ENCODE measurements around the gene PRDM16. TPM values are rescaled to one million over a fixed set of nuclear protein-coding genes. Genes with fewer than 3 reads are reported as not detected.

PRDM16 gene
- total and polyA plus RNA-seq, 2 of the 13 experiments (the other 11 are each of a cell fraction or from before 2014, with no cell fraction given): 0.15 to 0.81 TPM

DNA sequence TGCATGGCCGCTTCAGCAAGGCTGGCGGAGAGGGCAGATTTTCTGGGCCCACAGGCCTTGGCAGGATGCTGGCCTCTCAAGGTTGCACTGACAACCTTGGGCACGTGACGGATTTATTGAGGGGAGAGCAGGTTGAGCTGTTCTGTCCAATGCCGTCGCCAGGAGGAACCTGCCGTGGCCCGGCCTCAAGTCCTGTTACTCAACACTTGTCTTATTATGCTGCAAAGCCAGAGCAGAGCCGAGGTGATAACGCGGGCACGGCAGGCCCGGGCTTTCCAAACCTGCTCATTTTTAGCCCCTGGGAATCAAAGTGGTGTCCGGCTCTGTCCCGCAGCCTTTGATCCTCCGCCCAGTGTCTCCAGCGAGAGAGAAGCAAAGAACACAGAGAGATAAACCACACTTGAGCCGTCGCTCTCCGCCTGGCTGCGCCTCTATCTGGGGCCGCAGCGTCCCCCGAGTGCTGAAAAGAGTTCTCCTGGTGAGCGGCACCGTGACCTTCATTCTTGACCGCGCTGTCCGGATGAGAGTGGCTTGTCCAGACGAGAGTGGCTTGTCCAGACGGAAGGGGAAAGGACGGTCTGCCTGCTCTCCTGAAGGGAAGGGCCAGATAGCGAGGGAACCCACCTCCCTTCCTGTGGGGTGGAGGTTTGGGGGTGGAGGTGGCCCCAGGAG, 223.2 kb downstream of the PRDM16 start (continued):
- no peak for TF ChIP-seq PAXIP1 (CRISPR knock-in tag; conservative IDR thresholded peaks at IDR 0.05)
- no peak for TF ChIP-seq JUND (CRISPR knock-in tag; IDR thresholded peaks at IDR 0.05)
- no peak for TF ChIP-seq SMAD1 (CRISPR knock-in tag; IDR thresholded peaks at IDR 0.05; ENCODE audit: borderline replicate concordance, low read depth)
- TF ChIP-seq TRIM24 (CRISPR knock-in tag; IDR thresholded peaks at IDR 0.05): no peak
- no peak for TF ChIP-seq RAD51 (IDR thresholded peaks at IDR 0.05; ENCODE audit: borderline replicate concordance)
- TF ChIP-seq, protein P1, sequence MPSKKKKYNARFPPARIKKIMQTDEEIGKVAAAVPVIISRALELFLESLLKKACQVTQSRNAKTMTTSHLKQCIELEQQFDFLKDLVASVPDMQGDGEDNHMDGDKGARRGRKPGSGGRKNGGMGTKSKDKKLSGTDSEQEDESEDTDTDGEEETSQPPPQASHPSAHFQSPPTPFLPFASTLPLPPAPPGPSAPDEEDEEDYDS (CRISPR knock-in tag; IDR thresholded peaks at IDR 0.05): no peak
- TF ChIP-seq HOXA3 (CRISPR knock-in tag; IDR thresholded peaks at IDR 0.05): no peak
- no peak for TF ChIP-seq POLR2AphosphoS2 (IDR thresholded peaks at IDR 0.05; ENCODE audit: low read depth, low read length)
- peak; percentile 37 for TF ChIP-seq XRCC5 (optimal IDR thresholded peaks at IDR 0.05; ENCODE audit: low read length)
- no peak for TF ChIP-seq ZNF317 (CRISPR knock-in tag; IDR thresholded peaks at IDR 0.05)
- no peak for TF ChIP-seq PTBP1 (IDR thresholded peaks at IDR 0.05; ENCODE audit: low read depth, low read length, poor library complexity, severe bottlenecking)
- no peak for TF ChIP-seq SALL2 (CRISPR knock-in tag; IDR thresholded peaks at IDR 0.05)
- no peak for TF ChIP-seq ZNF75D (CRISPR knock-in tag; IDR thresholded peaks at IDR 0.05; ENCODE audit: borderline replicate concordance)
- no peak for TF ChIP-seq MTF2 (CRISPR knock-in tag; IDR thresholded peaks at IDR 0.05; ENCODE audit: borderline replicate concordance)
- no peak for TF ChIP-seq PAWR (CRISPR knock-in tag; IDR thresholded peaks at IDR 0.05; ENCODE audit: borderline replicate concordance)
- TF ChIP-seq HINFP (CRISPR knock-in tag; IDR thresholded peaks at IDR 0.05; ENCODE audit: low read depth): no peak
- TF ChIP-seq SRSF1 (optimal IDR thresholded peaks at IDR 0.05; ENCODE audit: low read depth, low read length): no peak
- TF ChIP-seq SALL1 (CRISPR knock-in tag; IDR thresholded peaks at IDR 0.05): peak; percentile 62
- TF ChIP-seq, protein P2, sequence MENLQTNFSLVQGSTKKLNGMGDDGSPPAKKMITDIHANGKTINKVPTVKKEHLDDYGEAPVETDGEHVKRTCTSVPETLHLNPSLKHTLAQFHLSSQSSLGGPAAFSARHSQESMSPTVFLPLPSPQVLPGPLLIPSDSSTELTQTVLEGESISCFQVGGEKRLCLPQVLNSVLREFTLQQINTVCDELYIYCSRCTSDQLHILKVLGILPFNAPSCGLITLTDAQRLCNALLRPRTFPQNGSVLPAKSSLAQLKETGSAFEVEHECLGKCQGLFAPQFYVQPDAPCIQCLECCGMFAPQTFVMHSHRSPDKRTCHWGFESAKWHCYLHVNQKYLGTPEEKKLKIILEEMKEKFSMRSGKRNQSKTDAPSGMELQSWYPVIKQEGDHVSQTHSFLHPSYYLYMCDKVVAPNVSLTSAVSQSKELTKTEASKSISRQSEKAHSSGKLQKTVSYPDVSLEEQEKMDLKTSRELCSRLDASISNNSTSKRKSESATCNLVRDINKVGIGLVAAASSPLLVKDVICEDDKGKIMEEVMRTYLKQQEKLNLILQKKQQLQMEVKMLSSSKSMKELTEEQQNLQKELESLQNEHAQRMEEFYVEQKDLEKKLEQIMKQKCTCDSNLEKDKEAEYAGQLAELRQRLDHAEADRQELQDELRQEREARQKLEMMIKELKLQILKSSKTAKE (CRISPR knock-in tag; IDR thresholded peaks at IDR 0.05; ENCODE audit: borderline replicate concordance): peak; percentile 84
- TF ChIP-seq NKX3-1 (CRISPR knock-in tag; IDR thresholded peaks at IDR 0.05): no peak
- TF ChIP-seq ZNF570 (CRISPR knock-in tag; IDR thresholded peaks at IDR 0.05; ENCODE audit: borderline replicate concordance): no peak
- TF ChIP-seq SOX13 (IDR thresholded peaks at IDR 0.05): no peak
- peak in 1 of 2 experiments; percentile 33; a peak in 1 of 4 replicates for TF ChIP-seq SOX13 (CRISPR knock-in tag; conservative IDR thresholded peaks at IDR 0.05 in 1 of 2, IDR thresholded peaks at IDR 0.05 in 1 of 2)
